ENCODE results near the gene RGS6. TPM values are rescaled to one million over a fixed set of nuclear protein-coding genes. Genes with fewer than 3 reads are reported as not detected.
"Not testable (repeated sequence)": the region's sequence is repeated elsewhere in the genome, so short reads cannot be mapped to it uniquely, and the experiment has no call there.

Gene RGS6
- total RNA-seq, 2 donors from 2014 or later, result 0.43 to 0.78 TPM

- DNase-seq; intact Hi-C loops (cut with DNase I, micrococcal nuclease); ATAC-seq: not testable (repeated sequence)
Measured at GRCh38 chr14:71941616-71942015, 9.4 kb downstream of the RGS6 start.

- DNase-seq (no peak), ATAC-seq (no peak)
- intact Hi-C loops (cut with DNase I, micrococcal nuclease), result no loop called here
Measured at GRCh38 chr14:71942904-71943694, 10.9 kb downstream of the RGS6 start.

- DNase-seq (no peak), ATAC-seq (no peak)
- intact Hi-C loops (cut with DNase I, micrococcal nuclease), result no loop called here
Measured at GRCh38 chr14:71943695-71944018, 11.4 kb downstream of the RGS6 start.

DNA sequence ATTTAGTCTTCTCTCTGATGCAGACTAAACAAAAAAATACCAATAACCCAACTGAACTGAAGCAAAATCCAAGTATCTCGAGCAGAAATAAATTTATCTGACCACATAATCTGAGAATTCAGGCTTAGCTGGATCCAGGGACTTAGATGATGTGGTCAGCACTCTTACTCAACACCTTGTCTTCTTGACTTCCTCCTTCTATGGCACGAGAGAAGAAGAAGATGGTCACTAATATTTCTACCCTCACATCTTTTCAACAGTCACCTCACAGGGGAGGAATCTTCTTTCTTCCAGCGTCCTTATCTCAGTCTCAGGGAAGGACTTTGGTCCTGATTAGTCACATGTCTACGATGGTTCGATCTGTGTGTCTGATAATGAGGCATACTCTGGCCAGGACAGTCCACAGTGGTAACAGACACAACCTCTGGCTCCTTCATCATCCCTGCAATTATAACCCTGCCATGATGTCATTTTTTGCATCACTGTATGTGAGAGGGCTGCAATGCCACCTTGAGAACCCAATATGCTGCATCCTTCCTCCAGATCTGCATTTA is 15.8 kb downstream of the RGS6 start:
- intact Hi-C loops (cut with DNase I, micrococcal nuclease), result no loop called here
- DNase-seq, result no peak
- ATAC-seq, result no peak

GRCh38 chr14:71952381-71953363 is 20.4 kb downstream of the RGS6 start:
- ATAC-seq (no peak), DNase-seq (no peak)
- intact Hi-C loops (cut with DNase I, micrococcal nuclease), result no loop called here

DNA sequence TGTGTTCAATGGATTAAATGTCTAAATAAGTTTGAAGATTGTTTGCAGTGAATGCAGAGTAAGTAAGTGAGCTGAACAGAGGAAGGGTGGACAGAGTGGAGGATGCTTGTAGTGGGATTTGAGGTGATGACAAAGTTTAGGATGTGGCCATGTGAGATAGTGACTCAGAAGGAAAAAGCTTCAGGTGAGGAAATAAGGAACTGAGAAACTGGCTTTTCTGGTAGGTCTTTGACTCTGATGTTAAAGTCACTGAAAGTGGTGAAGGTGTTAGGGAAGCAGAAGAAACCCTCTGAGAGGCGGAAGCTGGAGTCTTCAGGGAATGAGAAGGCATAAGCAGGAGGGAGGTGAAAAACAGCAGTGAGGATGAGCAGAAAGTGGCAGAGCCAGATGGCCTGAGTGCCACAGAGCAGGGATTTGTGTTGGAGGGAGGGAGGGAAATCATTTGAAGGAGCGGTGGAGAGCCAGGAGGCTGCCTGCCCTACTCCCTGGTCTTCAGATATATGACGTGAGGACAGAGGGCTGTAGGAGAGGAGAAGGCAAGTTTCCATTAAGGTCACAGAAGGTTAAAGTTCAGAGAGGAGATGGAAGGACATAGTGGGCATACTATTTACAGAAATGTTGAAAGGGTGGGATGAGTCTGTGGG is 24.8 kb downstream of the RGS6 start:
- intact Hi-C loops (cut with DNase I, micrococcal nuclease), result no loop called here
- ATAC-seq, result no peak
- no peak for DNase-seq

- DNase-seq, result no peak
- no peak for ATAC-seq
- intact Hi-C loops (cut with DNase I, micrococcal nuclease), result no loop called here
Measured at GRCh38 chr14:71959055-71959454, 26.8 kb downstream of the RGS6 start.

GRCh38 chr14:71960494-71961353 is 28.5 kb downstream of the RGS6 start:
- intact Hi-C loops (cut with DNase I, micrococcal nuclease), result no loop called here
- ATAC-seq, result no peak
- DNase-seq, result no peak

- ATAC-seq (no peak), DNase-seq (no peak)
- intact Hi-C loops (cut with DNase I, micrococcal nuclease), result no loop called here
Measured at GRCh38 chr14:71961972-71962371, 29.7 kb downstream of the RGS6 start.

DNA sequence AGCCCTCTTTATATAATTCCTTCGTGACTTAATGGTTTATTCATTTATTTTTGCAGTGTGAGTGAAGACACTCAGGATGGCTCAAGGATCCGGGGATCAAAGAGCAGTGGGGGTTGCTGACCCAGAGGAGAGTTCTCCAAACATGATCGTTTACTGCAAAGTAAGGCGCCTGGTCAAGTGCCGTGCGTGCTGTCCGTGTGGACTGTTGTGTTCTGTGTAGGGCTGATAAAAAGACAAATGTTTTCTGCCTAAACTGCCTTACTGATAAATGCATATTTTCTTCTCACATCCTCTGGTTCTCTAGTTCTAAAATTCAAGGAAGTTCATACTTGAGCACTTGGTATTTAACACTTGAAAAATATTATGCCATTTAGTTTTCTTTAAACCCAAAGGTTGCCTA is 32.5 kb downstream of the RGS6 start:
- DNase-seq, result no peak
- no peak for ATAC-seq
- intact Hi-C loops (cut with DNase I, micrococcal nuclease), result no loop called here

GRCh38 chr14:71966528-71966927 is 34.3 kb downstream of the RGS6 start:
- DNase-seq (no peak), ATAC-seq (no peak)
- intact Hi-C loops (cut with DNase I, micrococcal nuclease), result no loop called here

GRCh38 chr14:71967704-71968103 is 35.5 kb downstream of the RGS6 start:
- intact Hi-C loops (cut with DNase I, micrococcal nuclease), result no loop called here
- DNase-seq, result no peak
- ATAC-seq, result no peak

GRCh38 chr14:71970272-71970671 is 38.0 kb downstream of the RGS6 start:
- ATAC-seq, result no peak
- no peak for DNase-seq
- intact Hi-C loops (cut with DNase I, micrococcal nuclease), result no loop called here

DNA sequence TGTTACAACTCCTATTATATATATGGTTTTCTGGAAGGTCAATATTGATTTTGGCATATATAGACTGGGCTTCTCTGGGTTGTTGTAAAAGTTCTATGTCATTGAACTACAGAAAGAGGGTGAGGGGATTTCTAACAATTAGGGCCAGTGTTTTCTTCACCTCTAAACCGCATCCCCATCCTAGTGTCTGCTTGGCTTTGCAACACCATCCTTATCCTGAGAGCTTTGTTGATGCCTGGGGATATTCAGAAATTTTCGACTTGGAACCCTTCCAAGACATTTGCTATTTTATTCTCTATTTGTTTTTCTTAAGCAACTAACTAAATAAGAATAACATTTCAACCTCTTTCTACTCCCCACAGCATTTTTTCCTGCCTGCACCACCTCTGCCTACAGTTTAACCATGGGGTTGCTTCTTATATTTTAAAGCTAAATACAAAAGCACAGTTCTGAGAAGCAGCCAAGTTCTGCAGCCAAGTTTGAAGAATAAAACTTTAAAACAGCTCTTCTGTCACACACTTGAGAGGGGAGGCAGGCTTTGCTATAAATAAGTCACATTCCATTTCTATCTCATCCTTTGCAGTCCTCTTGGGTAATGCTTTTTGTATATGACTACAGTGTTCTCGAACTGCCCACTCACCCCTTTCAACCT is 53.4 kb downstream of the RGS6 start:
- intact Hi-C loops (cut with DNase I, micrococcal nuclease), result no loop called here
- no peak for DNase-seq
- ATAC-seq, result no peak

DNA sequence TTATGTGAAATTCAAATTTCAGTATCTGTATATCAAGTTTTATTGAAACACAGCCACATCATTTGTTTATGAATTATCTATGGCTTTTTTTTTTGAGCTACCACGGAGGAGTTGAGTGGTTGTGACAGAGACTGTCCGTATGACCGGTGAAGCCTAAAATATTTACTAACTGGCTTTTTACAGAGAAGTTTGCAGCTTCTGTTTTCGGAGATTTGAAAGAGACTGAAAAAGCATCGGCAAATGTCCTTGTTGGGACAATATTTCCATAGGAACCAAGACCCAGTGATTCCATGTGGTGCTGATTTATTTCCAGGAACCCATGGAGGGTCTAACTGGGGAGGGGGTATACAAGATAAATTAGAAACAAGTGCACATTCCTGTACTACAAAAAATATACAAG is 56.2 kb downstream of the RGS6 start:
- no peak for ATAC-seq
- DNase-seq, result no peak
- intact Hi-C loops (cut with DNase I, micrococcal nuclease), result no loop called here

- ATAC-seq (no peak), DNase-seq (no peak)
- intact Hi-C loops (cut with DNase I, micrococcal nuclease), result no loop called here
Measured at GRCh38 chr14:71988939-71989338, 56.7 kb downstream of the RGS6 start.

- ATAC-seq (no peak), DNase-seq (no peak)
- intact Hi-C loops (cut with DNase I, micrococcal nuclease), result no loop called here
Measured at GRCh38 chr14:71994416-71994815, 62.2 kb downstream of the RGS6 start.

DNA sequence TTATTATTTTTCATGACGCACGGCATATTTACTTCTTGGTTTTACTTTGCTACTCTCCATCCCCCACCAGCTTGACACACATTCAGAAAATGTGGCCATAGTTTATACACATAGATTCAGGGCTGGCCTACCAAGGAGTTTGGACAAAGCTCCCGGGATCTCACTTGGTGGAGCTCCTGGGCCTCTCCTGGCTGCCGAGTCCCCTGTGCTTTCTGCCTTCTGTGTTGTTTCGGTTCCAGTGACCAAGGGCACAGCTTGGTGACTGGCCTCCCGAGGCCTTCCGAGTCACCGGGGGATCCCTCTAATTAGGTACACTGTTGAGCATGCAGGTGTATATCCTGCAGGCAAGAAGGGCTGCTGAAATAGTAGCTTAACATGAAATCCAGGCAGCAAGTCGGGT is 63.5 kb downstream of the RGS6 start:
- DNase-seq (no peak), ATAC-seq (no peak)
- intact Hi-C loops (cut with DNase I, micrococcal nuclease), result no loop called here

Data from left colon (tissue), 2 donors.